DOHH2 (cell line): ENCODE data around the gene DDA1.

Experiments
- H3F3A ChIP-seq: fragments of 200-600 bp; sonication (generic), shearing (Covaris generic); 2 replicates; pipeline ENCODE4 v1.6.0; 2016; ENCODE audit warnings: antibody characterized with exemption, mild to moderate bottlenecking; ENCODE audit not compliant: control insufficient read depth, insufficient read depth
- H3K27ac ChIP-seq: fragments of 200-600 bp; sonication (generic); 2 replicates; pipeline ENCODE4 v1.5.1; 2014; ENCODE audit warnings: low read depth, mild to moderate bottlenecking, low read length, moderate library complexity
- H3K27me3 ChIP-seq: fragments of 200-600 bp; sonication (generic); 2 replicates; pipeline ENCODE4 v1.6.1; 2014; ENCODE audit warnings: mild to moderate bottlenecking, low read length, mixed read lengths; ENCODE audit not compliant: control insufficient read depth
- H3K36me3 ChIP-seq: fragments of 200-600 bp; sonication (generic); 2 replicates; pipeline ENCODE4 v1.6.1; 2014; ENCODE audit warnings: mild to moderate bottlenecking, low read length, moderate library complexity, mixed read lengths; ENCODE audit not compliant: control insufficient read depth
- H3K4me1 ChIP-seq: fragments of 200-600 bp; sonication (generic); 2 replicates; pipeline ENCODE4 v1.6.1; 2014; ENCODE audit warnings: mild to moderate bottlenecking, low read length, mixed read lengths; ENCODE audit not compliant: control insufficient read depth
- H3K4me2 ChIP-seq: fragments of 200-600 bp; sonication (generic); 2 replicates; pipeline ENCODE4 v1.6.0; 2014; ENCODE audit warnings: mild to moderate bottlenecking, low read length, moderate library complexity
- H3K4me3 ChIP-seq: fragments of 200-600 bp; sonication (generic); 2 replicates; pipeline ENCODE4 v1.5.1; 2014; ENCODE audit warnings: mild to moderate bottlenecking, low read length, mixed read lengths
- H3K79me2 ChIP-seq: fragments of 200-600 bp; sonication (generic); 2 replicates; pipeline ENCODE4 v1.6.1; 2014; ENCODE audit warnings: mild to moderate bottlenecking, low read length, mixed read lengths; ENCODE audit not compliant: control insufficient read depth
- H3K9me2 ChIP-seq: fragments of 200-600 bp; sonication (generic); replicated peaks from 2 replicates; pipeline ENCODE4 v1.6.1; 2014; ENCODE audit warnings: mild to moderate bottlenecking, low read length, mixed read lengths; ENCODE audit not compliant: control insufficient read depth
- H3K9me3 ChIP-seq: fragments of 200-600 bp; sonication (generic); 2 replicates; pipeline ENCODE4 v1.6.1; 2014; ENCODE audit warnings: antibody characterized with exemption, low read length, mixed read lengths; ENCODE audit not compliant: control insufficient read depth, insufficient read depth
- H4K20me1 ChIP-seq: fragments of 200-600 bp; sonication (generic); 2 replicates; pipeline ENCODE4 v1.6.0; 2014; ENCODE audit warnings: low read depth, mild to moderate bottlenecking, antibody characterized with exemption, low read length, moderate library complexity; ENCODE audit not compliant: control insufficient read depth, insufficient read depth
- EZH2phosphoT487 ChIP-seq: fragments of 200-600 bp; sonication (generic); IDR thresholded peaks from 2 replicates; pipeline ENCODE4 v1.6.1; 2017; ENCODE audit warnings: borderline replicate concordance, mild to moderate bottlenecking, antibody characterized with exemption, low read length, moderate library complexity, mixed read lengths
- TF ChIP-seq, protein P1 (sequence below): fragments of 200-600 bp; sonication (generic); IDR thresholded peaks from one replicate; pipeline ENCODE4 v1.5.1; 2014; ENCODE audit warnings: antibody characterized with exemption, mild to moderate bottlenecking, low read depth, low read length; ENCODE audit not compliant: poor library complexity, severe bottlenecking

Gene DDA1

DNA sequence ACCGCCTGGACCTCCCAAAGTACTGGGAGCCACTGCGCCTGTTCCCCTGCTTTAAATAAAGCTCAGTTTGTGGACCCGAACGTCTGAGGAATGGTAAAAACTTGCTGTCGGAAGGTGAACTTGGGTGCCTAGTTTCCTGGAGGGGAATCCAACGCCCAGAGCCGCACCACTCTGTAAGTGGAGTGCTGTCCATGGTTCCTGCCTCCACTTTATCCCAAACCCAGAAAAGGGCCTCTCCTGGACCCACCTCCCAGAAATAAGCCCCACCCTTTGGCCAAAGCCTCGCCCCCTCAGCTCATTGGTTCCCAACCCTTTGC, 23.0 kb downstream of the DDA1 start:
- Histone ChIP-seq H3K4me1 (peaks cover 38% of the 10 kb centered on the region), H3K27me3 (peaks cover 8% of the 10 kb centered on the region), H3F3A (peaks cover 8% of the 10 kb centered on the region), H3K9me3 (peaks cover 10% of the 10 kb centered on the region; the same call in 1 of the 2 replicates), H3K27ac (no peak overlapping the region), H3K9me2 (no peaks in the 10 kb centered on the region), H3K36me3 (peaks cover 8% of the 10 kb centered on the region), H3K79me2 (no peaks in the 10 kb centered on the region), H3K4me2 (no peak overlapping the region), H3K4me3 (no peak overlapping the region), H4K20me1 (no peaks in the 10 kb centered on the region)
- TF ChIP-seq EZH2phosphoT487 = no peak
- TF ChIP-seq, protein P1, sequence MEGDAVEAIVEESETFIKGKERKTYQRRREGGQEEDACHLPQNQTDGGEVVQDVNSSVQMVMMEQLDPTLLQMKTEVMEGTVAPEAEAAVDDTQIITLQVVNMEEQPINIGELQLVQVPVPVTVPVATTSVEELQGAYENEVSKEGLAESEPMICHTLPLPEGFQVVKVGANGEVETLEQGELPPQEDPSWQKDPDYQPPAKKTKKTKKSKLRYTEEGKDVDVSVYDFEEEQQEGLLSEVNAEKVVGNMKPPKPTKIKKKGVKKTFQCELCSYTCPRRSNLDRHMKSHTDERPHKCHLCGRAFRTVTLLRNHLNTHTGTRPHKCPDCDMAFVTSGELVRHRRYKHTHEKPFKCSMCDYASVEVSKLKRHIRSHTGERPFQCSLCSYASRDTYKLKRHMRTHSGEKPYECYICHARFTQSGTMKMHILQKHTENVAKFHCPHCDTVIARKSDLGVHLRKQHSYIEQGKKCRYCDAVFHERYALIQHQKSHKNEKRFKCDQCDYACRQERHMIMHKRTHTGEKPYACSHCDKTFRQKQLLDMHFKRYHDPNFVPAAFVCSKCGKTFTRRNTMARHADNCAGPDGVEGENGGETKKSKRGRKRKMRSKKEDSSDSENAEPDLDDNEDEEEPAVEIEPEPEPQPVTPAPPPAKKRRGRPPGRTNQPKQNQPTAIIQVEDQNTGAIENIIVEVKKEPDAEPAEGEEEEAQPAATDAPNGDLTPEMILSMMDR = no peak

DNA sequence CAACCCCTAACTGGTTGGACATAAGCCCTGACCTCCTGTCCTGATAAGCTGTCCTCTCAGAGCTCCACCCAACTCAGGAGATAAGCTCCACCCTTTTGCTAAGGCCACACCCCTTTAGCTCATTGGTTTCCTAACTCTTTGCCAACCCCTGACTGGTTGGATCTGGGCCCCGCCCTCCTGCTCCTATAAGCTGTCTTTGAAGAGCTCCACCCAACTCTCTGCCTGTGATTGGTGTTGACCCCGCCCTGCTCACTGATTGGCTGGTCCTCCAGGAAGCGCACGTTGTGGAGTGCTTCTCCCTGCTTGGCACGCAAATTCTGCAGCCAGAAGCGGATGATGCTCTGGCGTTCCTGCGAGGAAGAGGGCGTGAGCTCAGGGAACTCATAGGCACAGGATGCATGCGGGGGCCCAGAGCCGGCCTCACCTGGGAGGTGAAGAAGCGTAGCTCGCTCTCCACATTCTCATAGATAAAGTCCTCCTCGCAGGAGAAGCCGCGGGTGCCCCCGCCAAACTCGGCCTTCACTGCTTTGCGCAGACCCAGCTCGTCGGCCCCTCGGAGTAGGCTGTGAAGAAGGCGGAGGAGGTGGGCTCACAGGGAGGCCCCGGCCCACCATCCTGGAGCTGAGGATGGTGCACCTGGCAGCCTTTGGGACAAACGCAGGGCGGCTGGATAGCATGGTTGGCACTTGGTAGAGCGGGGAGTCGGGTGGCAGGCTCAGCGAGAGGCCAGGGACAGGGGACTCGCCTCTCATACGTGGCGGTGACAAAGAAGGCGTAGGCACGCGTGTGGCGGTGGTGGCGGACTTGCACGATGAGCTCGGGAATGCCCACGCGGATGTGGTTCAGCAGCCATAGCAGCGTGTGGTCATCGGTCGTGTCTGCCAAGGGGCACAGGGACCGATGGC, 23.6 kb downstream of the DDA1 start:
- H3K4me3 ChIP-seq = no peak overlapping the region
- H3K36me3 ChIP-seq = peaks cover 8% of the 10 kb centered on the region
- H3K27me3 ChIP-seq = peaks cover 8% of the 10 kb centered on the region
- H3K79me2 ChIP-seq = peaks cover 5% of the 10 kb centered on the region
- H3K27ac ChIP-seq = no peak overlapping the region
- H3K4me2 ChIP-seq = no peak overlapping the region
- H4K20me1 ChIP-seq = no peaks in the 10 kb centered on the region
- peaks cover 8% of the 10 kb centered on the region for H3F3A ChIP-seq
- peaks cover 38% of the 10 kb centered on the region for H3K4me1 ChIP-seq
- H3K9me3 ChIP-seq = peaks cover 10% of the 10 kb centered on the region; the same call in 1 of the 2 replicates
- no peaks in the 10 kb centered on the region for H3K9me2 ChIP-seq
- TF ChIP-seq, protein P1 = no peak
- no peak for TF ChIP-seq EZH2phosphoT487

- H3F3A ChIP-seq = peaks cover 8% of the 10 kb centered on the region
- peak overlapping the region; percentile 96 for H3K4me2 ChIP-seq
- no peak for TF ChIP-seq EZH2phosphoT487
- TF ChIP-seq, protein P1 = no peak
- H3K79me2 ChIP-seq = peaks cover 14% of the 10 kb centered on the region
- H3K9me2 ChIP-seq = no peaks in the 10 kb centered on the region
- H3K4me1 ChIP-seq = peaks cover 39% of the 10 kb centered on the region
- H3K27ac ChIP-seq = no peak overlapping the region
- no peaks in the 10 kb centered on the region for H4K20me1 ChIP-seq
- peaks cover 14% of the 10 kb centered on the region for H3K36me3 ChIP-seq
- H3K9me3 ChIP-seq = peaks cover 10% of the 10 kb centered on the region; the same call in 1 of the 2 replicates
- peak overlapping the region; percentile 86 for H3K4me3 ChIP-seq
- H3K27me3 ChIP-seq = peaks cover 8% of the 10 kb centered on the region
Observed at GRCh38 chr19:17333611-17334413, 24.4 kb downstream of the DDA1 start.
